GM20000 (cell line): ENCODE data around the gene VCAN.

Source experiments
- DNase-seq: peaks from one replicate; pipeline ENCODE4 v3.0.0; 2012; ENCODE audit warnings: low spot score
- CTCF ChIP-seq: IDR thresholded peaks from 2 replicates; pipeline ENCODE4 v1.5.1; 2012; ENCODE audit warnings: mild to moderate bottlenecking, control low read depth; ENCODE audit errors: extremely low read depth, missing control alignments

Gene VCAN

GRCh38 chr5:83547161-83547560 is 75.6 kb downstream of the VCAN start:
- TF ChIP-seq CTCF: no peak

GRCh38 chr5:83547889-83548288 is 76.3 kb downstream of the VCAN start:
- no peak for DNase-seq
- no peak for TF ChIP-seq CTCF

More at GRCh38 chr5:83547161-83547560, 75.6 kb downstream of the VCAN start:
- no peak for DNase-seq

GRCh38 chr5:83548581-83548980 is 77.0 kb downstream of the VCAN start:
- no peak for DNase-seq
- TF ChIP-seq CTCF: no peak

GRCh38 chr5:83549076-83549475 is 77.5 kb downstream of the VCAN start:
- no peak for TF ChIP-seq CTCF
- no peak for DNase-seq

GRCh38 chr5:83549674-83550073 is 78.1 kb downstream of the VCAN start:
- no peak for DNase-seq
- TF ChIP-seq CTCF: no peak

- no peak for DNase-seq
- no peak for TF ChIP-seq CTCF
Measured at GRCh38 chr5:83551821-83552220, 80.3 kb downstream of the VCAN start.

- DNase-seq: no peak
- TF ChIP-seq CTCF: no peak
Measured at GRCh38 chr5:83552275-83552674, 80.7 kb downstream of the VCAN start.
